H1 (cell line): ENCODE measurements around the gene CD300LB.

Experiments used
- ASH2L ChIP-seq: fragments of 200-600, 300-600 bp; sonication (generic); IDR thresholded peaks from one replicate; pipeline ENCODE4 v1.7.1; 2017; ENCODE audit warnings: low read length
- EGR1 ChIP-seq: IDR thresholded peaks from 2 replicates; pipeline ENCODE4 v1.6.1; 2011; ENCODE audit warnings: low read depth, low read length, borderline replicate concordance
- EP300 ChIP-seq, 2 experiments: IDR thresholded peaks; 1 replicate in 1 of 2; 2 replicates in 1 of 2; pipeline ENCODE4 v1.6.1; 2011 to 2012; ENCODE audit warnings: low read depth in 2 of 2, low read length in 2 of 2, mild to moderate bottlenecking in 2 of 2, borderline replicate concordance in 1 of 2, inconsistent platforms in 1 of 2, moderate library complexity in 1 of 2
- EZH2 ChIP-seq: fragments of 200-600 bp; sonication (generic); IDR thresholded peaks from 2 replicates; pipeline ENCODE4 v1.7.1; 2012; ENCODE audit warnings: low read depth, mild to moderate bottlenecking, moderate library complexity, low read length, inconsistent platforms; ENCODE audit not compliant: severe bottlenecking
- FOSL1 ChIP-seq: IDR thresholded peaks from 2 replicates; pipeline ENCODE4 v1.6.1; 2011; ENCODE audit warnings: mild to moderate bottlenecking, low read depth, low read length, moderate library complexity; ENCODE audit not compliant: insufficient read depth
- JUN ChIP-seq: IDR thresholded peaks from 2 replicates; pipeline ENCODE4 v1.6.1; 2011; ENCODE audit warnings: low read depth, mild to moderate bottlenecking, improper control_type of control experiment, low read length
- MAFK ChIP-seq: IDR thresholded peaks from 2 replicates; pipeline ENCODE4 v1.6.1; 2012; ENCODE audit warnings: low read depth, mild to moderate bottlenecking, improper control_type of control experiment, low read length
- PHF8 ChIP-seq: fragments of 200-600 bp; sonication (generic); conservative IDR thresholded peaks from 2 replicates; pipeline ENCODE4 v1.7.1; 2012; ENCODE audit warnings: low read depth, mild to moderate bottlenecking, inconsistent platforms, low read length, moderate library complexity
- POLR2AphosphoS5 ChIP-seq: IDR thresholded peaks from 2 replicates; pipeline ENCODE4 v1.6.1; 2011; ENCODE audit warnings: low read depth, low read length
- SIN3A ChIP-seq, 2 experiments: IDR thresholded peaks in 1 of 2; conservative IDR thresholded peaks in 1 of 2; 2 replicates each; pipeline ENCODE4 v1.6.1; 2011 to 2012; ENCODE audit warnings: low read length in 2 of 2, improper control_type of control experiment in 1 of 2, low read depth in 1 of 2, mild to moderate bottlenecking in 1 of 2
- TF ChIP-seq, protein P1 (sequence below): IDR thresholded peaks from 2 replicates; pipeline ENCODE4 v1.6.1; 2012; ENCODE audit warnings: inconsistent platforms
- TF ChIP-seq, protein P2 (sequence below), 3 experiments: IDR thresholded peaks; 1 replicate in 2 of 3; 2 replicates in 1 of 3; pipeline versions ENCODE4 v1.5.1 to v1.6.1; 2011; ENCODE audit warnings: low read length in 3 of 3, mild to moderate bottlenecking in 3 of 3, inconsistent platforms in 2 of 3, low read depth in 1 of 3, moderate library complexity in 1 of 3; ENCODE audit not compliant: insufficient read depth in 1 of 3; ENCODE audit errors: control extremely low read depth in 1 of 3
- TF ChIP-seq, protein P3 (sequence below): IDR thresholded peaks from 2 replicates; pipeline ENCODE4 v1.6.1; 2011; ENCODE audit warnings: low read length, improper control_type of control experiment

DNA sequence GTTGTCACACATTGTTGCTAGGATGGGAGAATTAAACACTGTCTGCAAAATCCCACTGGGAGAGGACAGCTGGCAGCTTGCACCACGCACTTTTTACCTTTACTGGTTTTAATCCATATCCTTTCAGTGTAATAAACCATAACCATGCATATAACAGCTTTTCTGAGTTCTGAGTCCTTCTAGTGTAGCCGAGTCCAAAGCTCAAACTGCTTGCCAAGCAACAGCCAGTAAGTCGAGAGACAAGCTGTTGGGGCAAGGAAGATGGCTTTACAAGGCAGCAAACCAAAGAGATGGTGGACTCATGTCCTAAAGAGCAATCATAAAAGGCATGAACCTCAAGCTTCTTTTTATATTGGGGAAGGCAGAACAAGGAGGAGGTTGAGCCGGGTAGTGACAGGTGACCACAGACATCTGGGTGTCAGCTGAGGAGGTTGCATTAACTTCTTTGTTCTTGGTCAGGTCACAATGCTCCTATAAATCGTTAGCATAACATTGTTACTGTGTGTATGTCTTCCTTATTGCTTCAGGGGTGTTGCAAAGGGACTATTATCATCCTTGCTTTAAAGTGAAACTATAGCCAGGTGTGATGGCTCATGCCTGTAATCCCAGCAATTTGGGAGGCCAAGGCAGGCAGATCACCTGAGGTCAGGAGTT is 43.3 kb upstream of the CD300LB start:
- TF ChIP-seq EP300 (IDR thresholded peaks at IDR 0.05; ENCODE audit: borderline replicate concordance in 1 of 2, low read depth in 2 of 2, low read length in 2 of 2), result no peak
- TF ChIP-seq, protein P1, sequence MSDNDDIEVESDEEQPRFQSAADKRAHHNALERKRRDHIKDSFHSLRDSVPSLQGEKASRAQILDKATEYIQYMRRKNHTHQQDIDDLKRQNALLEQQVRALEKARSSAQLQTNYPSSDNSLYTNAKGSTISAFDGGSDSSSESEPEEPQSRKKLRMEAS, result no peak
- TF ChIP-seq SIN3A (conservative IDR thresholded peaks at IDR 0.05 in 1 of 2, IDR thresholded peaks at IDR 0.05 in 1 of 2; ENCODE audit: low read depth in 1 of 2, low read length in 2 of 2), result no peak
- TF ChIP-seq MAFK, result no peak
- TF ChIP-seq, protein P2, sequence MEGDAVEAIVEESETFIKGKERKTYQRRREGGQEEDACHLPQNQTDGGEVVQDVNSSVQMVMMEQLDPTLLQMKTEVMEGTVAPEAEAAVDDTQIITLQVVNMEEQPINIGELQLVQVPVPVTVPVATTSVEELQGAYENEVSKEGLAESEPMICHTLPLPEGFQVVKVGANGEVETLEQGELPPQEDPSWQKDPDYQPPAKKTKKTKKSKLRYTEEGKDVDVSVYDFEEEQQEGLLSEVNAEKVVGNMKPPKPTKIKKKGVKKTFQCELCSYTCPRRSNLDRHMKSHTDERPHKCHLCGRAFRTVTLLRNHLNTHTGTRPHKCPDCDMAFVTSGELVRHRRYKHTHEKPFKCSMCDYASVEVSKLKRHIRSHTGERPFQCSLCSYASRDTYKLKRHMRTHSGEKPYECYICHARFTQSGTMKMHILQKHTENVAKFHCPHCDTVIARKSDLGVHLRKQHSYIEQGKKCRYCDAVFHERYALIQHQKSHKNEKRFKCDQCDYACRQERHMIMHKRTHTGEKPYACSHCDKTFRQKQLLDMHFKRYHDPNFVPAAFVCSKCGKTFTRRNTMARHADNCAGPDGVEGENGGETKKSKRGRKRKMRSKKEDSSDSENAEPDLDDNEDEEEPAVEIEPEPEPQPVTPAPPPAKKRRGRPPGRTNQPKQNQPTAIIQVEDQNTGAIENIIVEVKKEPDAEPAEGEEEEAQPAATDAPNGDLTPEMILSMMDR (IDR thresholded peaks at IDR 0.05; ENCODE audit: control extremely low read depth in 1 of 3, insufficient read depth in 1 of 3, low read depth in 1 of 3, low read length in 3 of 3), result no peak
- TF ChIP-seq ASH2L, result no peak
- TF ChIP-seq FOSL1, result no peak
- TF ChIP-seq EZH2, result no peak
- TF ChIP-seq POLR2AphosphoS5, result no peak
- TF ChIP-seq JUN, result no peak
- TF ChIP-seq EGR1, result no peak
- TF ChIP-seq, protein P3, sequence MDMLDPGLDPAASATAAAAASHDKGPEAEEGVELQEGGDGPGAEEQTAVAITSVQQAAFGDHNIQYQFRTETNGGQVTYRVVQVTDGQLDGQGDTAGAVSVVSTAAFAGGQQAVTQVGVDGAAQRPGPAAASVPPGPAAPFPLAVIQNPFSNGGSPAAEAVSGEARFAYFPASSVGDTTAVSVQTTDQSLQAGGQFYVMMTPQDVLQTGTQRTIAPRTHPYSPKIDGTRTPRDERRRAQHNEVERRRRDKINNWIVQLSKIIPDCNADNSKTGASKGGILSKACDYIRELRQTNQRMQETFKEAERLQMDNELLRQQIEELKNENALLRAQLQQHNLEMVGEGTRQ, result no peak
- TF ChIP-seq PHF8, result no peak
